ENCODE data around the gene CHRNE.

- TF ChIP-seq PAWR (CRISPR knock-in tag; IDR thresholded peaks at IDR 0.05; ENCODE audit: borderline replicate concordance) = no peak
- peak; percentile 78 for TF ChIP-seq ZFX (CRISPR knock-in tag; IDR thresholded peaks at IDR 0.05; ENCODE audit: low read depth)
- TF ChIP-seq PBX2 (CRISPR knock-in tag; IDR thresholded peaks at IDR 0.05) = no peak
- TF ChIP-seq ZNF280B (CRISPR knock-in tag; IDR thresholded peaks at IDR 0.05; ENCODE audit: borderline replicate concordance) = peak; percentile 76; the same call in 1 of the 2 replicates
- TF ChIP-seq TAF1 (CRISPR knock-in tag; IDR thresholded peaks at IDR 0.05) = peak; percentile 8; the same call in 1 of the 2 replicates
- TF ChIP-seq MXI1 (IDR thresholded peaks at IDR 0.05; ENCODE audit: borderline replicate concordance, low read depth, low read length) = no peak
- TF ChIP-seq TBX2 (CRISPR knock-in tag; IDR thresholded peaks at IDR 0.05; ENCODE audit: borderline replicate concordance) = no peak
- peak; percentile 79 for TF ChIP-seq CTCF (CRISPR knock-in tag; IDR thresholded peaks at IDR 0.05)
- TF ChIP-seq REST (IDR thresholded peaks at IDR 0.05; ENCODE audit: borderline replicate concordance in 1 of 2, low read depth in 1 of 2, low read length in 2 of 2) = peak in 1 of 2 experiments; percentile 64; a peak in 2 of 4 replicates
- TF ChIP-seq ZNF264 (CRISPR knock-in tag; IDR thresholded peaks at IDR 0.05) = no peak
- TF ChIP-seq MAFK (conservative IDR thresholded peaks at IDR 0.05 in 1 of 2, IDR thresholded peaks at IDR 0.05 in 1 of 2; ENCODE audit: low read length in 2 of 2) = no peak
- TF ChIP-seq ZNF136 (CRISPR knock-in tag; IDR thresholded peaks at IDR 0.05; ENCODE audit: low read depth) = no peak
Measured at GRCh38 chr17:4934173-4934979, 31.5 kb upstream of the CHRNE start.
